Fibroblast of skin of abdomen (primary cell): ENCODE results near the gene KCNIP1.

Source experiments
- DNase-seq: peaks from one replicate; pipeline ENCODE4 v3.0.0-alpha.2; 2013

Gene KCNIP1

GRCh38 chr5:170565072-170565471, 61.3 kb downstream of the KCNIP1 start:
- no peak for DNase-seq

GRCh38 chr5:170569101-170569500, 65.3 kb downstream of the KCNIP1 start:
- DNase-seq = no peak

- no peak for DNase-seq
Observed at GRCh38 chr5:170570476-170570875, 66.7 kb downstream of the KCNIP1 start.

- DNase-seq = peak; percentile 31
Observed at GRCh38 chr5:170571281-170571731, 67.5 kb downstream of the KCNIP1 start.

- DNase-seq = peak; percentile 4
Observed at GRCh38 chr5:170571875-170572852, 68.3 kb downstream of the KCNIP1 start.

- DNase-seq = no peak
Observed at GRCh38 chr5:170573114-170573513, 69.3 kb downstream of the KCNIP1 start.

- no peak for DNase-seq
Observed at GRCh38 chr5:170573660-170574059, 69.8 kb downstream of the KCNIP1 start.

GRCh38 chr5:170576602-170577535, 73.0 kb downstream of the KCNIP1 start:
- peak; percentile 6 for DNase-seq

GRCh38 chr5:170579601-170580000, 75.8 kb downstream of the KCNIP1 start:
- no peak for DNase-seq

GRCh38 chr5:170581211-170581610, 77.4 kb downstream of the KCNIP1 start:
- DNase-seq = no peak

- no peak for DNase-seq
Observed at GRCh38 chr5:170582644-170583330, 79.0 kb downstream of the KCNIP1 start.

GRCh38 chr5:170584003-170584402, 80.2 kb downstream of the KCNIP1 start:
- DNase-seq = no peak

GRCh38 chr5:170584450-170585058, 80.7 kb downstream of the KCNIP1 start:
- no peak for DNase-seq

- no peak for DNase-seq
Observed at GRCh38 chr5:170585273-170585948, 81.6 kb downstream of the KCNIP1 start.

- no peak for DNase-seq
Observed at GRCh38 chr5:170587808-170588207, 84.0 kb downstream of the KCNIP1 start.

- DNase-seq = no peak
Observed at GRCh38 chr5:170589643-170590042, 85.8 kb downstream of the KCNIP1 start.

- DNase-seq = no peak
Observed at GRCh38 chr5:170590566-170590965, 86.7 kb downstream of the KCNIP1 start.

- no peak for DNase-seq
Observed at GRCh38 chr5:170591054-170591453, 87.2 kb downstream of the KCNIP1 start.

- no peak for DNase-seq
Observed at GRCh38 chr5:170596482-170597044, 92.7 kb downstream of the KCNIP1 start.

- peak; percentile 72 for DNase-seq
Observed at GRCh38 chr5:170597109-170597751, 93.4 kb downstream of the KCNIP1 start.
